Activated CD4-positive, alpha-beta memory T cell treated with anti-CD3 and anti-CD28 coated beads, Interleukin-2, amount 10 ng/mL, durations not matched to agents 7 days and 5 days (primary cell): ENCODE results near the gene SLC24A4. TPM values are rescaled to one million over a fixed set of nuclear protein-coding genes. Genes with fewer than 3 reads are reported as not detected.

Experiments
- CTCF ChIA-PET: fragments of 350-600 bp; sonication (Branson Sonifier 250); formaldehyde crosslinking; loops from one replicate; lab custom pipeline; 2021; ENCODE audit warnings: antibody characterized with exemption, inconsistent platforms; lab: Charles Lee
- POLR2A ChIA-PET: fragments of 350-600 bp; sonication (Branson Sonifier 250); formaldehyde crosslinking; loops from one replicate; lab custom pipeline; 2021; ENCODE audit warnings: antibody characterized with exemption; lab: Charles Lee
- DNase-seq: peaks from one replicate; pipeline ENCODE4 v3.0.0-alpha.2; 2020
- H3K27ac Mint-ChIP-seq: one replicate; pipeline ENCODE4 v1.8.0; 2021; ENCODE audit warnings: mild to moderate bottlenecking, mixed read lengths
- H3K27me3 Mint-ChIP-seq: one replicate; pipeline ENCODE4 v1.8.0; 2021; ENCODE audit warnings: mixed read lengths
- H3K36me3 Mint-ChIP-seq: one replicate; pipeline ENCODE4 v1.8.0; 2021; ENCODE audit warnings: low read depth, mixed read lengths
- H3K4me1 Mint-ChIP-seq: one replicate; pipeline ENCODE4 v1.8.0; 2021; ENCODE audit warnings: mixed read lengths
- H3K4me3 Mint-ChIP-seq: one replicate; pipeline ENCODE4 v1.8.0; 2021; ENCODE audit warnings: mild to moderate bottlenecking, mixed read lengths
- H3K9me3 Mint-ChIP-seq: one replicate; pipeline ENCODE4 v1.8.0; 2021; ENCODE audit warnings: mixed read lengths
- total RNA-seq, 2 experiments: library from RNA; stranded (reverse); gene quantifications; one replicate each; pipeline ENCODE4 v1.2.3, GENCODE V29; 2021

SLC24A4 gene
- total RNA-seq, 2 experiments from 2014 or later = not detected

DNA sequence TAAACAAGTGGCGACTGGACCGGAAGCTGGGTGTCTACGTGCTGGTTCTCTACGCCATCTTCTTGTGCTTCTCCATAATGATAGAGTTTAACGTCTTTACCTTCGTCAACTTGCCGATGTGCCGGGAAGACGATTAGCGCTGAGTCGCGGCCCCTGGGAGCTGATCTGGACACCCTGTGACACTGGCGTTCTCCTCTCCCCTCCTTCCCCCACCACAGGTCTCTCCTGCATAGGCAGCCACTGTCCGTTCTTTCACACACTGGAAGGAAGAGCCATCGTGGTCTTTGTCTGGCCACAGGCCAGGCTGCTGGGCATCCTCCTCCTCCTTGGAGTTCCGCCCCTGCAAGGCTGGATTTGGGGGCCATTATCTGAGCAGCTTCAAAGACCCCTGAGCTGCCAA lies 170.5 kb downstream of the SLC24A4 start:
- Mint-ChIP-seq H3K36me3 (no peaks in the 10 kb centered on the region), H3K9me3 (no peaks in the 10 kb centered on the region), H3K27ac (no peak overlapping the region), H3K27me3 (peaks cover 10% of the 10 kb centered on the region), H3K4me3 (no peak overlapping the region), H3K4me1 (no peaks in the 10 kb centered on the region)
- ChIA-PET CTCF (no interaction called here), POLR2A (no interaction called here)
- DNase-seq = no peak

DNA sequence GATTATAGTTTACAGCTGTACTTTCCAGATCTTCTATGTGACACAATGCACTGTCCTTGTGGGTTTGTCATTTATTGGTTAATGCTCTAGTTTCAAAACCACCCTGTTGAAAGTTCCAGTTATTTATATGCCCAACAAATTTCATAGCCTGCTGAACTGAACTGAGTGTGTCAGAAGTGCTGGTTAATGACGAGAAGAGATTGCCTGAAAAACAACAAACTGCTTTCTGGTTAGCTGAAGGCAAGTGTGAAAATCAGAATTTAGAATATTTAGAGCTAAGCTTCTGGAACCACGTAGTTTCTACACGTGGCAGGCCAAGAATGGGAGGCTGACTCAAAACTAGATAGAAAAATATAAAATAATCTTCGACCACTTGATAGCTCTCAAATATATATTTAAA lies 171.5 kb downstream of the SLC24A4 start:
- H3K4me1 Mint-ChIP-seq = no peaks in the 10 kb centered on the region
- ChIA-PET CTCF (no interaction called here), POLR2A (no interaction called here)
- no peak overlapping the region for H3K27ac Mint-ChIP-seq
- peaks cover 10% of the 10 kb centered on the region for H3K27me3 Mint-ChIP-seq
- no peaks in the 10 kb centered on the region for H3K9me3 Mint-ChIP-seq
- no peaks in the 10 kb centered on the region for H3K36me3 Mint-ChIP-seq
- H3K4me3 Mint-ChIP-seq = no peak overlapping the region
- no peak for DNase-seq

DNA sequence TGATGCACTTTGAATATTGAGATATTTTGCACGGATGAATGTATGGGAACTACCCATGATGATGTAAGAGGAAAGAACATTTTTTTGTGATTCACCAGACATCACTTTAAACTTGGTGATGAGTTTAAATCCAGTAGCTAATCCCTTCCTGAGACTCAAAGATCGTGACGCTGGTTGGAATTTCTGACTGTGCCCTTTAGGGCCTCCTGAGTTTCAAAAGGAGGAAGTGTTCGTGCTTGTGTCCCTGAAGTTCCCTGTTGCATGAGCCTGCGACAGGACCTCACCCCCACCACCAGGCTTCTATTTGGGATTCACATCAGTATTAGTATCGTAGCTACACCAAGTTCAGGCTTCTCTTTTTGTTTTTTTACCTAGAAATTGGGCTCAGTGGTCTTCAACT lies 172.1 kb downstream of the SLC24A4 start:
- peaks cover 10% of the 10 kb centered on the region for H3K27me3 Mint-ChIP-seq
- ChIA-PET CTCF (no interaction called here), POLR2A (no interaction called here)
- H3K4me3 Mint-ChIP-seq = no peak overlapping the region
- no peak overlapping the region for H3K27ac Mint-ChIP-seq
- H3K36me3 Mint-ChIP-seq = no peaks in the 10 kb centered on the region
- no peaks in the 10 kb centered on the region for H3K9me3 Mint-ChIP-seq
- no peak for DNase-seq
- H3K4me1 Mint-ChIP-seq = no peaks in the 10 kb centered on the region

DNA sequence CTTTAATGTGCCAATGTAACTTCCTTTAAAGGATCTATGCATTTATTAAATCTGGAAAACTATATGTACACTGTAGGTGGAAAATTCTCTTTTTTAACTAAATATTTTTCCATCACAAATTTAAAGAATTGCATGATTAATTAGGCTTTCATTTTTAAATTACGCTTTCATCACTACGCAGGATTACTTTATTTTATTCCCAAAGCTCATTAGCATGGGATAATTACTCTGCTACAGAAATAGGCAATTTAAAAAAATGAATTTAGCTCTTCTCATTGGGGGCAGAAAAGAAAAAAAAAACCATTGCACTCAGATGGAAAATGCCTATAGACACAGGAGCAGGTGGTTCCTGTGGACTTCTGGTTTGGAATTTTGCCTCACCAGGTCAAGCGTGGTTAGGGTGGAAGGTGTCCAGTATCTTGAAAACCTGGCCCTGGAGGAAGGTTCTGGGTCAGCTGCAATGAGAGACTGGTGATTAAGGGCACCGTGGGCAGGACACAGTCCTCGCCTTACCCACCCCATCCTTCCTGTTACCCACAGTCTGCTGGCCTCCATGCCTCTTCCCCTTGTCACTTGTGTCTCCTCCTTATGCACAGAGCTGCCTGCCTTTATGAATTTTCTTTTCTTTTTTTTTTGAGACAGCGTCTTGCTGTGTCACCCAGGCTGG lies 173.4 kb downstream of the SLC24A4 start:
- Mint-ChIP-seq H3K4me3 (no peak overlapping the region), H3K36me3 (no peaks in the 10 kb centered on the region), H3K9me3 (no peaks in the 10 kb centered on the region), H3K27me3 (peaks cover 10% of the 10 kb centered on the region), H3K27ac (no peak overlapping the region), H3K4me1 (no peaks in the 10 kb centered on the region)
- no peak for DNase-seq
- ChIA-PET POLR2A (no interaction called here), CTCF (no interaction called here)

DNA sequence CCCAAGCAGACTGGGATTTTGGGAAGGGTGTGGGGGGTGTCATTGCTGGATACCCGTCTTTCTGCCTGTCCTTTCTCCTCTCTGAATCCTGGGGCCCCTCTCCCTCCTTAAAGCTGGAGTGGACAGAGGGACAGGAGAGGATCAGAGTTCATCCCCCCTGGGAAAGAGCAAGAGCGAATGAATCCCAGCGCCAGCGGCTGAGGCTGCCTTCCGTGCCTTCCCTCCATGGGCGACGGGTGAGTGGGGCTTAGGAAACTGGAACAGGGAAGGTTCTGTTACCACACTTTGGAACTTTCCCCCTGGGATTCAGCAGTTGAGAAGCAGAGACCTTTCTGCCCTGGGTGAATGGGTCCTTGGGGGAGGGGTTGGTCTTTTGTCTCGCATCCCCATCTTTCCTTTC lies 174.4 kb downstream of the SLC24A4 start:
- Mint-ChIP-seq H3K4me3 (no peak overlapping the region), H3K4me1 (no peaks in the 10 kb centered on the region), H3K36me3 (no peaks in the 10 kb centered on the region), H3K27ac (no peak overlapping the region), H3K27me3 (peaks cover 12% of the 10 kb centered on the region), H3K9me3 (no peaks in the 10 kb centered on the region)
- ChIA-PET CTCF (no interaction called here), POLR2A (no interaction called here)
- DNase-seq = no peak

DNA sequence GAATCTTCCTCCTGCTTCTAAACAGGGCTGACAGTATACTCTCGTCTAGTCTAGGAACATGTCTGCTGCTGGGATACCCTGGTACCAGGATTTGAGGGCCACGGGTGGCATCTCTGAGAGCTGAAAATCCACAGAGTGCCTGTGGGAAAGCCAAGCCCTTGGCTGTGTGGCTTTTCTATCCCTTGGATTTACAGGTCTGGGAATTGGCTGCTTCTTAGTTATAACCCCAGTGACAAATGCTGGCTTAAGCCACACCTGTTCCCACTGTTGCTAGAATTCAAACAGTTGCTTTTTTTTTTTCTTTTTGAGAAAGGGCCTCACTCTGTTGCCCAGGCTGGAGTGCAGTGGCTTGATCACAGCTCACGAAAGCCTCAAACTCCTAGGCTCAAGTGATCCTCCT lies 176.3 kb downstream of the SLC24A4 start:
- DNase-seq = no peak
- ChIA-PET CTCF (no interaction called here), POLR2A (no interaction called here)
- Mint-ChIP-seq H3K36me3 (no peaks in the 10 kb centered on the region), H3K9me3 (no peaks in the 10 kb centered on the region), H3K27me3 (peaks cover 13% of the 10 kb centered on the region), H3K27ac (no peak overlapping the region), H3K4me3 (no peak overlapping the region), H3K4me1 (no peaks in the 10 kb centered on the region)

DNA sequence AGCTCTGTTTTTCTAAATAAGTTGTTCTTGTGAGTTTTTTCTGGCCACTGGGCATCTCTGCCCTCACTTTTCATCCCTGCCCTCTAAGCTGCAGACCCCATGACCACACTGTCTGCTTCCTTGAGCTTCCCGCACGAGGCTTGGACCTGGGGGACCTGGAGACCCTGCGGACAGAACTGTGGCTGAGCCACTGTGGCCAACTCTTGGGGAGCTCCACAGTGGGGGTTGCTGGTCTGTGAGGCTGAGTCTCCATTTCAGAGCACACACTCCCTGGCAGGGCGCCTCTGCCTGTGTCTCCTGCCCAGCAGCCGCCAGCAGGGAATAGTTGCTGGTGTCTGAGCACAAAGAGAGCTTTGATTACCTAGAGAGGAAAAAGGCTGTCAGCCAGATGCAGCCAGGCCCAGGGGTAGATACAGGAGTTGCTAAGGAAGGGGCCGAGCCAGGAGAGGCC lies 177.6 kb downstream of the SLC24A4 start:
- no peak for DNase-seq
- CTCF ChIA-PET = no interaction called here
- Mint-ChIP-seq H3K4me1 (no peaks in the 10 kb centered on the region), H3K27me3 (peaks cover 16% of the 10 kb centered on the region), H3K4me3 (no peak overlapping the region), H3K36me3 (no peaks in the 10 kb centered on the region), H3K27ac (no peak overlapping the region), H3K9me3 (no peaks in the 10 kb centered on the region)
- POLR2A ChIA-PET = no interaction called here

DNA sequence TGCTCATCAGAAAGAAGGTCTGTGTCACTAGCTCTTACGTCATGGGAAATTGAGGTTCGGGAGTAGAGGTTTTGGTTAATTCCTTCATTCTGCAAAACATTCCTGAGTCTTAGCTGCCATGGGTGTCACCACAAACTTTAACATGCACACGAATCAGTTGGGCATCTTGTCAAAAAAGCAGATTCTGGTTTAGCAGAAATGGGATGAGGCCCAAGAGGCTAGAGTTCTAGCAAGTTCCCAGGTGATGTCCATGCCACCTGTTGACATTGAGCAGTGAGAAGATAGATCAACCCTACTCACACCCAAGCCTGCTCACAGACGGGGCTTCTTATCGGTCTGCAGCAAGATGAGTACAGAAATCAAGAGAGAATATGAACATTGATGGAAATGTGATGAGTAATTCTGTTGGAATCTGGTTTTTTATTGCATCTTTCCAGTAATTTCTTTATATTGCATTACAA lies 179.0 kb downstream of the SLC24A4 start:
- Mint-ChIP-seq H3K36me3 (no peaks in the 10 kb centered on the region), H3K27ac (no peak overlapping the region), H3K9me3 (no peaks in the 10 kb centered on the region), H3K4me1 (peaks cover 8% of the 10 kb centered on the region), H3K27me3 (peaks cover 12% of the 10 kb centered on the region), H3K4me3 (no peak overlapping the region)
- CTCF ChIA-PET = no interaction called here
- DNase-seq = no peak
- POLR2A ChIA-PET = no interaction called here

DNA sequence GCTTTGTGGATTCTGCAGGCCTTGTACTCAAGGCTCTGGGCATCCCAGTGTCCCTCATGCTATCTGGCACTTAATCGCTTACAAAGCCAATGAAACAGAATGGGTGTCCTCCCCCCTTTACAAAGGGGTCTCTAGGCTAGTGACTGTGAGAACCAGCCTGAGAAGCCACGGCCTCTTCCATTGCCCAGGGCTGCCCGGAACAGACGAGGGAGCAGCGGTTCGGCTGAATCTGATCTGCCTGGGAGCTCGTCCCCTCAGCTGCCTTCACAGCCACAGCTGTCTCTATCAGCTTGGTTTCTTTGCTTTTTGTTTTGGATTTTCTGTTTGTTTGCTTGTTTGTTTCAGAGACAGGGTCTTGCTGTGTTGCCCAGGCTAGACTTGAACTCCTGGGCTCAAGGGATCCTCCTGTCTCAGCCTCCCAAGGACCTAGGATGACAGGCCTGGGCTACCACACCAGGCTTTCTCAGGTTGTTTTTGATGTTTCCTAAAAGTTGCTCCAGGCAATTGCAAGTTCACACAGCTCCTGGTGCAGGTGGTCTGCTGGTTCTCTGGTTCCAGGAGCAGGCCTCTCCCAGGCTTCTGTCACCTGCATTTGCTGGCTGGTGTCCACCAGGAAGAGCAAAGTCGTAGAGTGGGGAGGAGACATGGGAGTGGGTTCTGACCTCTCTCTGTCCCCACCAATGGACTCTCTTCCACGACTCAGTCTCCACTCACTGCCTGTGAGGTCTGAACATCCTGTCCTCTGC lies 179.7 kb downstream of the SLC24A4 start:
- ChIA-PET POLR2A (no interaction called here), CTCF (no interaction called here)
- H3K4me3 Mint-ChIP-seq = no peak overlapping the region
- H3K4me1 Mint-ChIP-seq = peaks cover 15% of the 10 kb centered on the region
- no peaks in the 10 kb centered on the region for H3K9me3 Mint-ChIP-seq
- H3K27me3 Mint-ChIP-seq = peaks cover 16% of the 10 kb centered on the region
- H3K27ac Mint-ChIP-seq = no peak overlapping the region
- H3K36me3 Mint-ChIP-seq = no peaks in the 10 kb centered on the region
- DNase-seq = no peak

DNA sequence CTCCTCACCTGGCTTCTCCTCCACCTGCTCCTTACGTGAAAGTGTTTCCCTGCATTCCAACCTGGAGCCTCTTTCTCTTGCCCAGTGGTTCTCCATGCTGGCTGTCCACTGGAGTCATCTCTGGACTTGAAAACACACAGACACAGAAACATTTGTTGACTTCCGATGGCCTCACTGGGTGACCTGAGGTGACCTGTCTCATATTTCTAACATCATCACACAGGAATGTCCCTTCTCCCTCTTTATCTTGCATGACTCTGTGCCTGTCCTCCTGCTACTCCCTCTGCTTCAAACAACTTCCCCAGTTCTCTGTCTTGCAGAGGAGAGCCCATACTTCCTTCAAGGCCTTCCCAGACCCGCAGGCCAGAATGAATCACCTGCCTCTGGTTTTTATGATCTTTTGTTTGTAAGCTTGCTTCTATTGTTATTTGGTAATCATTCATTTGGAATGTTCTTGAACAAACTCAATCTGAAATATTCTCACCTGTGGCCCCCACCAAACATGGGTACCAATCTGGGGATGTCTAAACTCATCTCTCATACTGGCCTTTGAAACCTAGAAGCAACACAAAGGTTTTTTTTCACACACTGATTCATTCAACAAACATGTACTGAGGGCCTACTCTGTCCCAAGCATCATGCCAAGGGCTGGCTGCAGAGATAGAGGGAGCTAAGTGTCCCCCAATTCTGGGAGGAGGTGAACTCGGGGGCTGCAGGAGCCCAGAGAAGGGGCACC lies 181.0 kb downstream of the SLC24A4 start:
- H3K4me3 Mint-ChIP-seq = no peak overlapping the region
- H3K27me3 Mint-ChIP-seq = peaks cover 25% of the 10 kb centered on the region
- H3K27ac Mint-ChIP-seq = no peak overlapping the region
- no peaks in the 10 kb centered on the region for H3K36me3 Mint-ChIP-seq
- CTCF ChIA-PET = no interaction called here
- H3K9me3 Mint-ChIP-seq = no peaks in the 10 kb centered on the region
- DNase-seq = no peak
- peaks cover 15% of the 10 kb centered on the region for H3K4me1 Mint-ChIP-seq
- POLR2A ChIA-PET = interaction anchor here (1.0 kb wide), 1 partner anchor 10 kb away, joined by 4 read pairs; the partner anchor contains the start of gene RIN3

DNA sequence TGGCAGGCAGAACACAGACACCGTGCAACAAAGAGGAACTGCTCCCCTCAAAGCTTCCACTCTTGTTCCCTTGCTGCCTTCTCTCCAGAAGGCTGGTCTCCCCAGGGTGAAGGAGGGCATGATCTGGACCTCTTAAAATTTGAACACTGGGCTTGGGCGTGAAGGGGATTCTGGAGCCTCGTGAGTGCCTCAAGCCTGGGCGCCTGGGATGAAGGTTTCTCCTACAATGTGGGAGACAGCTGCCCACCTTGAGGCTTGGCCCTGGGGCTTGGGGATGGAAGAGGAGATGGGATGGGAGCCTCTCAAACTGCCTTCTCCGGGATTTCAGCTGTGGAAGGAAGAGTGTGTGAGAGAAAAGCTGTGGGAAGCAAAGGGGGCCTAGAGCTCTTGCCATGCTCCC lies 182.9 kb downstream of the SLC24A4 start:
- H3K4me1 Mint-ChIP-seq = peaks cover 15% of the 10 kb centered on the region
- H3K27me3 Mint-ChIP-seq = peaks cover 34% of the 10 kb centered on the region
- no peak overlapping the region for H3K4me3 Mint-ChIP-seq
- H3K27ac Mint-ChIP-seq = no peak overlapping the region
- DNase-seq = no peak
- H3K36me3 Mint-ChIP-seq = no peaks in the 10 kb centered on the region
- no peaks in the 10 kb centered on the region for H3K9me3 Mint-ChIP-seq
- ChIA-PET CTCF (no interaction called here), POLR2A (no interaction called here)

DNA sequence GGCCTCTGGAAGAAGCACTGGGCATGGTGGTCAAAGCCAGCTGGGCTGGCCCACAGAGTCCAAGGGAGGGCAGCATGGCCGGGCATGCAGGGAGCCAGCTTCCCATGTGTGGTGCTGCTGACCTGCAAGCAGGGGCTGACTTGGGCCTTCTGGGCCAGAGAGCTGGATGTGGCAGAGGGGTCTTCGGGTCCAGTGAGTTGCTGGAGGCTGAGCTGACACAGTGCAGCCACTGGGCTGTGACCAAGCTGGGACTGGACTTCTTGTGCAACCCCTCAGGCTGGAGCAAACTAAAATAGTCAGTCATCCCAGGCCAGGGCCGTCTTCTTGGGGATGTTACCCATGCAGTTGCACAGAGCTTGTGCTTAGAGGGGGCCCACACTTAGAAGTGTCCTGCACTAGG lies 183.3 kb downstream of the SLC24A4 start:
- H3K27ac Mint-ChIP-seq = no peak overlapping the region
- H3K4me3 Mint-ChIP-seq = no peak overlapping the region
- no peak for DNase-seq
- no peaks in the 10 kb centered on the region for H3K9me3 Mint-ChIP-seq
- H3K27me3 Mint-ChIP-seq = peaks cover 34% of the 10 kb centered on the region
- POLR2A ChIA-PET = no interaction called here
- H3K4me1 Mint-ChIP-seq = peaks cover 15% of the 10 kb centered on the region
- H3K36me3 Mint-ChIP-seq = no peaks in the 10 kb centered on the region
- CTCF ChIA-PET = interaction anchor here (0.9 kb wide), 1 partner anchor 37 kb away, joined by 3 read pairs; no protein-coding TSS in a partner anchor

DNA sequence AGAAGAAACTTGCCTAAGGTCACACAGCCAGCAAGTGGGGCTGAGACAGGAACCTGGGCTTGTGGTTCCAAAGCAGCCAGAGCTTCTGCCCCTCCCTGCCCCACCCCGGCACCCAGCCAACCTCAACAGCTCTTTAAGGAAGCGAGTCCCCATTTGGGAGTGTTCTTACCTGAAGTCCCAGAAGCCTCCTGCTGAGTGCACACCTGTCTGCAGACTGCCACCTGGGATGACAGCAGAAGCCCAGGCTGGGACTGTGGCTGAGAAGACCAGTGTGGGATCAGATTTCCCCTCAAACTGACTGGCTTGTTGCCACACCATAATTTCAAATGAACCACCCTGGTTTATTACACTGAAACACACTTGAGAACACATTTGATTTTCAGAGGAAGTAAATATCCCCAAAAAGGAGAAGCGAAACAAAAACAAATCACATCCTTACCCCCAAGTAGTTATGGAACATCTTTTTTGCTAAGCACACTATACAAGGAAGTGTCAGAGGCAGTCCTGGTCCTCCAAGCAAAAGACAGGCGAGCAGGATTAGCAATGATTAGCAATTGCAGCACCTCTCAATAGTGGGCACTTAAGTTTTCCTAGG lies 184.3 kb downstream of the SLC24A4 start:
- peak; percentile 30 for DNase-seq

More for the DNA sequence above, 184.3 kb downstream of the SLC24A4 start:
- H3K27me3 Mint-ChIP-seq = peaks cover 35% of the 10 kb centered on the region
- peaks cover 16% of the 10 kb centered on the region for H3K4me1 Mint-ChIP-seq
- no peaks in the 10 kb centered on the region for H3K36me3 Mint-ChIP-seq
- H3K9me3 Mint-ChIP-seq = no peaks in the 10 kb centered on the region
- H3K27ac Mint-ChIP-seq = no peak overlapping the region
- H3K4me3 Mint-ChIP-seq = no peak overlapping the region
- ChIA-PET CTCF (interaction anchor here (0.6 to 0.9 kb wide), 2 partner anchors 36 to 261 kb away, joined by 3 to 4 read pairs; no protein-coding TSS in a partner anchor), POLR2A (no interaction called here)
